GM19035 (cell line): ENCODE measurements around the gene S1PR1.

Source experiments
- ATAC-seq: cut with Tn5 transposase; IDR thresholded peaks from one replicate; pipeline ENCODE4 v1.9.1; 2021; ENCODE audit not compliant: unreplicated experiment

The S1PR1 gene

DNA sequence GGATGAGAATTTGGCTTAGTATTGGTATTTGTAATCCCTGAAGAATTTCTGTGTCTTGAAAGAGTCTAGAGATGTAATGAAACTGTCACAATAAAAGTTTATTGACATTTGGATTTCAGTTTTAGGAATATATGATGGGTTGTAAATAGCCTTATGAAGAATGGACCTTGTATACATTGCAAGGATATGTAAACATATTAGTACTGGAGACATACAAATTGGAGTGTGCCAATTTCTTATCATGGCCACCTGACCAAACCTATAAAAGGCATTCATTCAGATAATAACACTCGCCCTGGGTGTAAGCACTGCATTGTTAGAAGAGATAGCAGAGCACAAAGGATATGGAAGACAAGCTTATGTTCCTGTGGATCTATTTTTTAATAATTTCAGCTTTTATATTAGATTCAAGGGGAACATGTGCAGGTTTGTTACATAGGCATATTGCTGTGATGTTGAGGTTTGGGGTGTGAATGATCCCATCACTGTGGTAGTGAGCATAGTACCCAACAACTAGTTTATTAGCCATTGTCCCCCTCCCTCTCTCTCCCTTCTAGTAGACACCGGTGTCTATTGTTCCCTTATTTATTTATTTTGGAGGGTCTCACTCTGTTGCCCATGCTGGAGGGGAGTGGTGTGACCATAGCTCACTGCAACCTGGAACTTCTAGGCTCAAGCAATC, 8.6 kb downstream of the S1PR1 start:
- ATAC-seq, result no peak

DNA sequence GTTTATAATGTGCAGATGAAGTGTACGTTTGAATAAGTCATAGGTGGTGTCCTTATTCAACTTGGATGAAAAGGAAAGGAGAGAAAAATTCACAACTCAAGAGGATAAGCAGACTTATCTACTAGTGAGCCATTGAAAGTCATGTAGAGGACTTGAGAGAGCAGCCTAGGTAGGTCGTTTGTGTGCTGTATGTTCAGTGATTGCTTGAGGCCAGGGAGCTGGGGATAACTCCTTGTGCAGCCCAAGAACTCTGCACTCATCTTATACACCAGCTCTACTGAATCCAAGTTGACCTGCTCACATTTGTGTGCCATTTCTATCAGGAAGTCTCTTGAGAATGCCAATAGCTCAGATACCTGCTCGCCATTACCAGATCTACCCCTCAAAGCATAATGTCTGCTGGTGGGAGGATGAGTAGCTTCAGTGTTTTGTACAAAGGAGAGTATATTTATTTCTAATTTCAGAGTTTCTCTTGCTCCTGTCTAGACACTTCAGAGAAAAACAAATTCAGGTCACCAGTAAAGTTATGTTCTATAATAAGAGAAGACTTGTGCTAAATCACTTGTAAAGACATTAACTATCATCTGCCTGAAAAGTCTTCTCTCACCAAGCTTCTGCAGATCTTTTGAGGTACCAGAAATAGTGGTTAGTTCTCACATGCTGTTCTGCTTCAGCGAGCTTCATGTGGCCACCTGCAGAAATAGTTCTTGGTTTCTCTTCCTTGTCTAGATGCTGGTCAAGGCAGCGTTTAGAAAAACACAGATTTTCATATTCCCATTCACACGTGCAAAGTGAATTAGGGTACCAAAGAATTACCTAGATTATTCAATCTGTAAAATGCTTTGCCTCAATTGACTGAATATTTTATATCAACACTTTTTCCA, 10.8 kb downstream of the S1PR1 start:
- peak; percentile 99 for ATAC-seq

DNA sequence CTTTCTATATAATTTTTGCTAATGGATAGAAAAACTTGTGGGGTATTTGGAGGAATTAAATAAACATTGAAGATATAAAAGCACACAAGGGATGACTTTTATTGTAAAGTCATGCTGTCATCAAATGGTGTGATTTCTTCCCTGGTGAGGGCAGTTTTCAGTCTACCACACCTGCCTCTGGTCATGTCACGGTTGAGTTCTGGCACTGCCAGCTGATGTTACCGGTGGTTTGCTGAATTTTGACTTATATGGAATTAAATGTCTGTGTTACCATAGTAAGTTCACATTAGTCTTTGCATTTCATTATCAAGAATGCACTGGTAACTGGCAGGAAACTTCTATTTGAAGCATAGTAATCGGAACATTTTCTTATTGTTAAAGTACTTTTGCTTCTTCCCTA, 13.4 kb downstream of the S1PR1 start:
- no peak for ATAC-seq

DNA sequence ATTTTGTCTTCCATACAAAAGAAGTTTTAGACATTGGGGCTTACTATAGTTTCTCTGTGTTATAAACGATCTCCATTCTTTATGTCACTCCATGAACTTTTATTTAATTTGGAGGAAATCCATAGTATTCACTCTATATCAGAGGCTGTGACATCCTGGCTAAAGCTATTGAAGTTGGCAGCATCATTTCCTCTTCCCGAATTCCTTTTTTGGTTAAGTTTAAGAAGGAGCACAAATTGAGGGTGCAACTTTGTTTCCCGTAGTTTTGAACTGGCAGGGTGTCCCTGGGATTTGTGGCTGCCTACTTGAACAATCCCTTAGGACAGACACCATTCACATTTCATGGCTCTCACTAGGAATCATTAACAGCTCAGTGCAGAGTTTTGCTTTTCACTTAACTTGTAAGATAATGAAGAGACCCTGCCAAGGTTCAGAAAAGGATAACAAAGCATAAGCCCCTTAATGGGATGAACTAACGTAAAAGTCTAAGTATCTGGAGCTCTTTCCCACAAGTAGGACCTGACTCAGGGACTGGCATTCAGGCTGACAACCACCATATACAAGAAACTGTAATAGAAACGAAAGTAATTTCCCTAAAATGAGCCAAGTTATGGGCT, 13.9 kb downstream of the S1PR1 start:
- no peak for ATAC-seq

DNA sequence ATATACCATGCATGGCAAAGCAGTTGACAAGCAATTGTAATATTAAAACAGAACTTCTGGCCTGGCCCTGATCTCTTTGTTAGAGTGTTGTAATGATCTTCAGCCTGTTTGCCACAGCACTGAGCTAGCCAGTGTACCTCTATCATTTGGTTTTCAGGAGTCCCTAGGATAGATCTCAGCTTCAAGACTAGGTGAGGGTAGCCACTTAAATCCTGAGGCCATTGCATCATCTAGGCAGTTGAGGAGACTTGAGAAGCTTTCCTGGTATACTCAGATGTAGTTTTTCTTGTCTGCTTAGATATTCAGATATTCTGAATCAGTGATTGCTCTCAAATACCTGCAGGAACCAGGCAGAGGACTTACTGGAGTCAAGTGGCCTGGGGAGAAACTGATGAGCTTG, 14.7 kb downstream of the S1PR1 start:
- no peak for ATAC-seq

DNA sequence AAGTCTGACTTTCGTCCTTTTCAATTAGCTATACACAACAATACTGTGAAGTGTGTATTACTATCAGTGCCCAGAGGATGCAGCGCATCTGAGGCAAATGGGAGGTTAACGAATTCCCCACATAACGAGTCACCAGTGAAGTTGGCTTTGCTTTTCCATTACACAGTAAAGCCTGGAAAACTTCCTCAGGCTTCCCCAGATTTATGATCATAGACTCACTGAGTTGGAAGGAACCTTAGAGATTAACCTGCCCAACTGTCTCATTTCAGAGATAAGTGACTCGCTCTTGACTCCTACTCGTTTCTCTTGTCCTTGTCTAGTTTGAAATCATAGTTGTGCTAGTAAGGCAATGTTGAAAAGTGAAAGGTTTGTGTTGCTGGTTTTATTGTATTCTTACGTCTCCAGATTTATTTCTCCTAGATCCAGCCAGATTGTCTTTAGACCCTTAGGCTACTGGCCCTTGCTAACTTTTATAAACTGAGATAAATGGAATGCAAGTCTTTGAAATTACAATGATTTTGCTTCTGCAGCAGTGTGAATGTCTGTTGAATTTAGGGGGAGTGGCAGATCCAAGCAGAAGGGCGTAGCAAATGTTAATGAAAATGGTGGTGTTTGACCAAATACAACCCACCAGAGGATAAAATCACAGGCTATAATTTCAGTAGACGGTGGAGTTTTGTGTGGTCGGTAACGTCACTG, 17.3 kb downstream of the S1PR1 start:
- no peak for ATAC-seq

DNA sequence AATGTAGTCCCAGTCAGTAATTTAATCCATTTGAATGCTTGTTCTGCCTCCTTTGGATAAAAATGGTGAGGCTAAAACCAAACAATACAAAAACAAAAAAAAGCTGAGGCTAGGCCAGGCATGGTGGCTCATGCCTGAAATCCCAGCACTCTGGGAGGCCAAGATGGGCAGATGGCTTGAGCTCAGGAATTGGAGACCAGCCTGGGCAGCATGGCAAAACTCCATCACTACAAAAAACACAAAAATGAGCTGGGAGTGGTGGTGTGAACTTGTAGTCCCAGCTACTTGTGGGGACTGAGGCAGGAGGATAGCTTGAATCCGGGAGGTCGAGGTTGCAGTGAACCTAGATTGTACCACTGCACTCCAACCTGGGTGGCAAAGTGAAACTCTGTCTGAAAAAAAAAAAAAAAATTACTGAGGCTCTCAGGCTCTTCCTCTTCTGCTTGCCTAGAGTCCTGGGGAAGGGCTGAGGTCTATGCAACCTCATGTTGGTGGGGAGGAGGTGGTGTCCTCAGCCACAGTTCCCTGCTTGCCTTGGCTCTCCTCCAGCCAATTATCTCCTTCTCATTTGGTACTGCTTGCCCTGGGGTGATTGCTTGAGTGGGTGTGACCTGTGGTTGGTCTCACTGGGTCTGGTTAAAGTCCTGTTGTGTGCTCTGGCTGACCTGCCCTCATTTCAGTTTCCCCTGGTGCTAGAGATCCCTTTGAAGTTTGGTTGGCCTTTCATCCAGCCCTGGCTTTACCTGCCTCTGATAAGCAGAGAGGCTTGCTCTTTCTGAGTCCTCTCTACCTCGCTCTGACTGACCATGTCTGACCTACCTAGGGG, 20.9 kb downstream of the S1PR1 start:
- peak; percentile 71 for ATAC-seq

DNA sequence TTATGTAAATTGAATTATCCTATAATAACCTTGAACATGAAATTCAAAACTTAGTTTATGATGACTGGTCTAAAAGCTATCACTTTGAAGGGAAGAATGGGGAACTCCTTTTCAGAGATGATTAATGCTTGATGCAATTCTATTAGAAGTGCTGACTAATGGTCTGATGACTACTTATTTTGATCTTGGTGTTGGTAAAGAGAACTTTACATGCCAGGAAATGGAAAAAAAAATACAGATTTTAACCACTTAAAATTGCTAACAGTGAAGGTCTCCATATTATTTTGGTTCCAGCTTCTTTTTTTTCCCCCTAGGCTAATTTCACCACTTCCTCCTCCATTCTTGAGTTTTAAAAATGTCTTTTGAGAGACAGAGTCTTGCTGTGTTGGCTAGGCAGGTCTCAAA, 22.9 kb downstream of the S1PR1 start:
- no peak for ATAC-seq

DNA sequence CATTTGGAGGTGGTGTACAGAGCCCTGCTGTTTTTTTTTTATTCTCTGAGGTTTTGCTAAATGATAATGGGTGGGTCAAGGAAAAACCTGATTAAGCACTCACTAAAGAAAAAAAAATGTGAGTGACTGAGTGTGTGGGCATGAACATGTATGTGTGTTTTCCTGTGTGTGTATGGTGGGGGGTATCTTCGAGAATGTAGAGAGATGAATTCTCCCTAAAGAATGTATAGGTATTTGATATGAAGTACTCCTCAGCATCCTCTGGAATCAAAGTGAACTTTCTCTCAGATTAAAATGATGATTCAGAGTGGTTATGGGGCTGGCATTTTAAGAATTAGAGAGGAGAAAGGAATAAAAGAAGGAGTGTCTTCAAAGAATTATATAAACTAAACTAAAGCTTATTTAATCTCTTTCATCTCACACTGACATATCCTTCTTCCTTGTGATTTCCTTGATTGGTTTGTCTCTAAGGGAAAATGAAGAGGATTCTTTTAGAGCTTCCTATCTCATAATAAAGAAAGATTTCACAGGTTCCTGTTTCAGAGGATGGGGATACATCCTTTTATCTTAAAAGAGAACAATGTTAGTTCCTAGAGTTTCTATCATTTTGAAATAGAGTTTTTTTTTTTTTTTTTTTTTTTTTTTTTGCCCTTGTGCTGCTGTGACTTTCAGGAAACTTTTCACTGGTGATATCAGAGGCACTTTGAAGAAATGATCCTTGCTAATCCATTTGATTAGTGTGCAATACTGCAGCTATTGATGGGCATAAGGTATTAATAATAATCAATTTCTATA, 23.9 kb downstream of the S1PR1 start:
- ATAC-seq, result no peak

DNA sequence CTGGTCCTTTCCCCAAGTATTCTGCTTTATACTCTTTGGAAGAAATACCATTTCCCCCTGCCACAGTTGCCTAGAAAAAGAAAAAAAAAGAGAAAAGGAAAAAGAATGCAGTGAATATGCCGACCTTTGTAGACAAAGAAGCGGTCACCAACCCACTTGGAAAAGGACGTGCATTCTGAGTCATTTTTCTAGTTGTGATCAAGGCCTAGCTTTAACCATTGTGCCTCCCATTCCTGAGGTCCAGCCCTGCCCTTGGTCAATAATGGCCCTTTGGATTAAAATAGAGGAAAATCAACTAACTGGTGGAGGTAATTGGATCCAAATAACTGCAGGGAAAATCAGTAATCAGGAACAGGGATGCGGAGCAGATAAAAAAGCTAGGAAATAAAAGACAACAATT, 24.8 kb downstream of the S1PR1 start:
- no peak for ATAC-seq

DNA sequence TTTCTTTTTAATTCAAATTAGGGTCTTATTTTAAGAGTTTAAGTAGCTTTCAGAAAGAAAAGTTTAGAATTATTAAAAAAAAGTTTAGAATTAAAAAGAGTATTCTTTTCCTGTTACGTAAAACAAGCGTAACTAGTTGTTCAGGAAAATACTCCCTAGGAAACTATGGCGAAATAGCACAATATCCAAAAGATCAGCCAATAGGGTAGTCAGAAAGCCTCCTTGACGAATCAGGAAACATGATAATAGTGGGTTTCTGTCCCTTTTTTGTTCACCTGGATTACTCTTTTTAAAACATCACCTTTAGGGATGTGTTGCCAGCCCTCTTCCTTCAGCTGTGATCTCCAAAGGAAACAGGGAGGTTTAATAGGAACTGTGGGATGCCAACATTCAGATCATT, 25.2 kb downstream of the S1PR1 start:
- no peak for ATAC-seq

DNA sequence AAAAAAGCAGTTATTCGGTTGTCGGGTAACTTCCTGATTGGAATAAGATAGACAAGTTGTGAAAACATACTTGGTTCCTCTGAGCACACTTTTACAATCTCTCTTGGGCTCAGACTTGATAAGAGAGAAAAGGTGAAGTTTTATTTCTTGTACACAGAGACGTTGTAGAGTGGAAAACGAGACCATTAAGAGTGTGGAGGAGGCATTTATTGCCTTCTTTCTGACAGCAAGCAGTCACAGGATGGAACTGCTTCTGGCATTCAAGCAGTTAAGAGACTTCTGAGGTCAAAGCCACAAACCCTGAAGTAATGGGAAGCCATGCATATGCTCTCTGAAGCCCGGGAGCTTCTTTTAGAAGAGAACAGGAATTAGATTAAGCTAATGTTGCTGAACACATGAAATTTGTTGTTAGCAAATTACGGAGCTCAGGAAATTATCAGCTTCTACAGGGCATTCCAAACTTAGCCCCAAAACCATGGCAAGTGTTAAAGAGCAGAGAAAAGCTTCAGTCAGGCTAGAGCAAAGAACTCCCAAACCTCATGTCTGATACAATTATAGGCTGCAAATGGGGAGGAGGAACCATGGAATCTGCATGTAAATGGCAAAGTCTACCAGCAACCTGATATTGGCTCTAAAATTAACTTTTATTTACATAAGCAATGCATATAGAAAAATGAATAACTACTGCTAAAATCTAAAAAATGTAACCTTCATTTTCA, 26.0 kb downstream of the S1PR1 start:
- no peak for ATAC-seq

DNA sequence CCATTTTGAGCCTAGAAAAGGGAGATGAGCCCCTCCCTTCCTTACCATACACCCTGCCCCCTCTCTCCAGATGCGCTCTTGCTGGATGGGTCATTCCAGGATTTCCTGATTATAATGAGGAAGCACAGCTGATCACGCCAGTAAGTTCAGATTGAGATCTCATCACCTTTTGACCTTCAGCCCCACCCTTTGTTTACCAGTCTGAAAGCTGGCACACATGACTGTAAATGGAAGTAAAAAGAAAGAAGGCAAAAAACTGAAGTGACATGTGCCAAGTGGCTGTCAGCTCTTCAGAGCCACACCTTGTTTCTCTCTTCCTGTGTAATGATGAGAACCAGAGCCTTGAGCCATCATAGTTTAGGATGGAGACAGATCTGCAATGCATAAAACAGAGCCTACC, 27.9 kb downstream of the S1PR1 start:
- ATAC-seq, result no peak

DNA sequence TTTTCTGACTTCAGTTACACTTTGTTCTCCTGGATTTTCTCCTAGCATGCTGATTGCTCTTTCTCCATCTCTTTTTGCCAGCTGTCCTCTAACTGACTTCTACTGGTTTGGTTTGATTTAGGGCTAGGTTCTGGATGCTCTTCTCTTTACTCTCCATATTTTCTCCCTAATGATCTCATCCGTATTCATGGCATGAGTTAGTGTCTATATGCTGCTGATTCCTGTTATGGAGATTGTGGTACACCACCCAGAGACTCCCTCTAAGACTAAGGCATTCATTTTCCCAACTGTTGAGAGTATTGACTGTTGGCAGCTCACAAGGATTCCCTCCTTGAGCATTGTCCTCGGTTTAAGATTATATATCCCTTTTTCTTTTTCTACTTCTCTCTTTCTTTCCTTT, 28.9 kb downstream of the S1PR1 start:
- ATAC-seq, result no peak

DNA sequence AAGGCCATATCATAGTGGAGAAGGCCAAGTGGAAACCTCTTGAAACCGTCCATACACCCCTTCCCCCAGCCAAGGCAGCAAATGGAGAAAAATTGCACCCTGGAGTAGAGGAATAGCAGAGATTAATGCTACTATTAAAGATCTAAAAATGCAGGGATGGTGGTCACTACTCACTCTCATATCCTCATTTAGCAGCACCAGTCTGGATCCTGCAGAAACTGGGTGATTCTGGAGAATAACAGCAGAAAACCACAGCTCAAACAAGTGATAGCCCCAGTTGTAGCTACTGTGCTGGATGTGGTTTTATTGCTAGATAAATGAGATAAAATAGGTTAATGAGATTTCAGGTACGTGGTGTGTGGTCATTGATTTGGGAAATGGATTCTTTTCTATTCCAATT, 30.3 kb downstream of the S1PR1 start:
- no peak for ATAC-seq

DNA sequence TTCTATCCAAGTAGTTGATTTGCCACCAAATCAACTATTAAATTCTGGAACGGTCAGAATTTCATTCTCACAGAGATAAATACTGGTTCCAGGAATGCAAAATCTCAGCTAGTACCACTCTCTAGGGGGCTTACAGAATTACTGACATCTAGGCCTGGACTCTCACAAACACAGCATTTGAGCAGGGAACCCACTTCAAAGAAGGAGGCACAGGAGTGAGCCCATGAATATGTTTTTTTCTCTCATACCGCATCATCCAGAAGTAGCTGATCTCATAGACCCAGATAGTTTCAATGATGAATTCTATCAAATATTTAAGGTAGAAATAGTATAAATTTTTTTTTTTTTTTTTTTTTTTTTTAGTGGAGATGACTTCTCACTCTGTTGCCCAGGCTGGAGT, 32.1 kb downstream of the S1PR1 start:
- ATAC-seq, result no peak

DNA sequence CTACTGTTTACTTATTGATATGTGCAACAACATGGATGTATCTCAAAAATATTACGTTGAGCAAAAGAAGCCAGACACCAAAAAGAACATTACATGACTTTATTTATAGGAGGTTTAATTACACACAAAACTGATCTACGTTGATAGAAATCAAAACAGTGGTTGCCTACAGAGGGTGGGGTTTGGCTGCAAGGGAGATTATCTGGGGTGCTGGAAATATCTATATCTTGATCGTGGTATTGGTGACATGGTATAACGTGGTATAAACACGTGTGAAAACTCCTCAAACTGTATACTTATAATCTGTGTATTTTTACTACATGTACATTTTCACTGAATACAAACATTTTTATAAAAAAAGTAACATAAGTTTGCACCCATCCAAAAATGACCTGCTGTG, 38.9 kb downstream of the S1PR1 start:
- no peak for ATAC-seq

DNA sequence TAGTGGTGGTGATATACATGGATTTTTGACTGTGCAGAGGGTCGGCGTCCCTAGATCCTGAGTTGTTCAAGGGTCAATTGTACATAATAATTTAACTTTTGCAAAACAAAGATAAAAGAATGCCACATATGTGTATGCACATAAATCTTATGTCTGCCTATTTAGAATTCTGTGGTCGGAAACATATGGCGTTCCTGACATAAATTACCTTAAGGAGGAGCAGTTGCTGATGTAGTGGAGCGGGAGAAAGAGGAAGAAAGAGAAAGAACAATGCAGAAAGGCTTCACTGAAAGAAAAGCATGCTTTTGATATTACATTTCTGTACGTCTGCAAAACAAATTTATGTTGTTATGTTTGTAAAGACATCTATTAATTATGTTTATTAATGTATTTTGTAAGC, 40.0 kb downstream of the S1PR1 start:
- no peak for ATAC-seq

DNA sequence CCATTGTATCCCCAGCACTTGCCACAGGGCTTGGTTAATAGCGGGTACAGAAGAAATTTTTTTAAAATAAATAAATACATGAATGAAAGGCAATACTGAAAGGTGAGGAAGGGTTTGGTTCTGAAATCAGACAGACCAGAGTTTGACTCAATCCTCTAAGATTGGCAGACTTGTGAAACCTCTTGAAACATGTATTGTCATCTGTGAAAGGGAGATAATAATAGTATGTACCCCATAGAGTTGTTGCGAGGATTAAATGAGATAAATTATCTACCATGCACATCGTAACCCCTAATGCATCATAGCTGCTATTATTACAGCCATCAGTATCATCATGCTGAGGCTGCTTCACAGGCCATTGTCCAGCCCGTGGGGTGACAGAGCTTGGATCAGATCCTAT, 41.4 kb downstream of the S1PR1 start:
- no peak for ATAC-seq
